Ovary (tissue), 3 donors: ENCODE data around the gene CCDC57.

ENCODE experiments used
- CTCF ChIP-seq, 3 donors: fragments of 450-650 bp in 2 of 3; fragments of 200-600 bp in 1 of 3; IDR thresholded peaks; one replicate each; pipeline versions ENCODE4 v1.5.1 to v1.8.0; 2016 to 2022; ENCODE audit warnings: antibody characterized with exemption in 3 of 3, mild to moderate bottlenecking in 1 of 3
- EP300 ChIP-seq: sonication (generic); formaldehyde crosslinking; IDR thresholded peaks from one replicate; pipeline ENCODE4 v1.6.1; 2017; ENCODE audit warnings: antibody characterized with exemption
- POLR2A ChIP-seq: fragments of 450-650 bp; IDR thresholded peaks from one replicate; pipeline ENCODE4 v1.6.1; 2017; ENCODE audit warnings: antibody characterized with exemption, mild to moderate bottlenecking, moderate library complexity
- donor health status: DM: no; HTN: no; CAD: no.

DNA sequence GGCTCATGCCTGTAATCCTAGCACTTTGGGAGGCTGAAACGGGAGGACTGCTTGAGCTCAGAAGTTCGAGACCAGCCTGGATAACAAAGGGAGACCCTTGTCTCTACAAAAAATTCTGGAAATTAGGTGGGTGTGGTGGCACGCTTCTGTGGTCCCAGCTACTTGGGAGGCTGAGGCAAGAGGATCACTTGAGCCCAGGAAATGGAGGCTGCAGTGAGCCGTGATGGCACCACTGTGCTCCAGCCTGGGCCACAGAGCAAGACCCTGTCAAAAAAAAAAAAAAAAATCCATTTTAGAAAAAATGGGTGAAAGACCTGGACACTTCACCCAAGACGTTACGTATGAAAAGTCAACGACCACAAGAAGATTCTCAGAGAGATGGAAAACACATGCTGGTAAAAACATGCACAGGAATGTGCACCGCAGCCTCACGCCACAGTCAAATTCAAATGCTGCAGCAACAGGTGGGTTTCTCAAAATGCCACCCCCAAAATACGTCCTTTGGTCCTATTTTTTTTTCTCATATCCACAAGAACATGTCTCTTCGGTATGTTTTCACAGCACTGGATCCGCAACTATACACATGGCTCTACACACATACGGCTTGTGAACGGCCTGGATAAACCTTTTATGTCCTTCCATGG lies 43.7 kb upstream of the CCDC57 start:
- TF ChIP-seq CTCF (IDR thresholded peaks at IDR 0.05) (no peak), POLR2A (no peak), EP300 (no peak)
